GM12872 (cell line): ENCODE data around the gene OPCML.

Source experiments
- CTCF ChIP-seq: IDR thresholded peaks from 3 replicates; pipeline ENCODE4 v1.5.1; 2011; ENCODE audit warnings: low read depth, mild to moderate bottlenecking, low read length, moderate library complexity; ENCODE audit not compliant: insufficient read depth

Gene OPCML

GRCh38 chr11:132831272-132831671 is 701.0 kb downstream of the OPCML start:
- TF ChIP-seq CTCF = no peak

GRCh38 chr11:132824642-132825041 is 707.7 kb downstream of the OPCML start:
- TF ChIP-seq CTCF = no peak

- no peak for TF ChIP-seq CTCF
These were observed 710.0 kb downstream of the OPCML start for GRCh38 chr11:132822276-132822675.

GRCh38 chr11:132821499-132821898 is 710.8 kb downstream of the OPCML start:
- TF ChIP-seq CTCF = no peak

- no peak for TF ChIP-seq CTCF
These were observed 711.3 kb downstream of the OPCML start for GRCh38 chr11:132821014-132821413.

- no peak for TF ChIP-seq CTCF
These were observed 713.4 kb downstream of the OPCML start for GRCh38 chr11:132818951-132819350.

- TF ChIP-seq CTCF = no peak
These were observed 714.9 kb downstream of the OPCML start for GRCh38 chr11:132817387-132817786.

- no peak for TF ChIP-seq CTCF
These were observed 717.9 kb downstream of the OPCML start for GRCh38 chr11:132814410-132814809.
